AG20443 (cell line): ENCODE results near the gene TUBA1C.

Experiments used
- DNase-seq: peaks from one replicate; pipeline ENCODE4 v3.0.0; 2012; ENCODE audit warnings: low spot score, mixed read lengths

TUBA1C gene

DNA sequence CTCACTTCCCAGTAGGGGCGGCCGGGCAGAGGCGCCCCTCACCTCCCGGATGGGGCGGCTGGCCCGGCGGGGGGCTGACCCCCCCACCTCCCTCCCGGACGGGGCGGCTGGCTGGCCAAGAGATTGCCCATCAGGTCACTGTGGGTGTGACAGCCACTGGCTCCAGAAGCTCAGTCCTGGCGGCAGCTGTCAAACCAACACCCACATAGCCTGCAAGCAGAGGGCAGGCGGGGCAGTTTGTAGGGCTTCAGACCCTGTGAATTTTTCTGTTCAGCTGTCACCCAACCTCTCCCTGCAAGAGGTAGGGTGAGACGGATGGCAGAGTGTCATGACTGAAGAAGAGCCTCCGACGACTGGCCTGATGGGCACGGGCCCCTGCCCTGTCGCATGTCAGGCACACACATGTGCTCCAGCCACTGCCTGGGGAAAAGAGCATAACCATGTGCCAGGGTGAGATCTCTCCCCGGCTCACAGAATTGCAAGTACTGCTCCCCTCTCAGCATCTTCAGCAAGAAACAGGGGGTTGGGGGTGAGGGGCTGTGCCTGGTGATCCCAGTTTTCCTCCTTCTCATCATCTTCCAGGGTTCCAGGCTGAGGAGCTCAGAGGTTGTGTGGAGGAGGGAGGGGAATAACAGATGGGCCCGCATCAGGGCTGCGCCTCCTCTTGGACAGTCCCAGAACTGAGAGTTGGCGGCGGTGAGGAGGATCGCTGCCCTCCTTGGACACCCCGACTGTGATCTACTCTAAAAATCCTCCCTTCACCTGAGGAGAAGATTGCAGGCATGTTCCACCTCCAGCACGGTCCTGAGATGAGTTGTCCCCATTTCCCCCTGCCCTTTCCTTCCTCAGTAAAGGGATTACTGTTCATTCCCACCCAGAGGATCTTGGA lies 18.9 kb downstream of the TUBA1C start:
- DNase-seq: peak; percentile 12

DNA sequence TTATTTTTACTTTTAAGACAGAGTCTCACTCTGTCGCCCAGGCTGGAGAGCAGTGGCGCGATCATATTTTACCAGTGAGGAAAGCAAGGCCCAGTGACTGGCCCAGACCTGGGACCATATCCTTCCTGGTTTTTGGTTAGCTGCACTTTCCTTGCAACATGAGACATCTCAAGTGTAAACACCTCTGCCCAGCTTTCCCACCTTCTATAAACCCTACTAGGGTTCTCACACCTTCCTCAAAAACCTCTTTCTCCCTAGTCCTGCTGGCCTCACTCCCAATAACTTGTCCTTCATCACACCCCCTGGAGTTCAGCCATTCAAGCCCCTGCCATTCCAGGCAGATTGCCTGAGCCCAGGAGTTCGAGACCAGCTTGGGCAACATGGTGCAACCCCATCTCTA lies 19.8 kb downstream of the TUBA1C start:
- DNase-seq: no peak

- DNase-seq: peak; percentile 9
These were observed 23.0 kb downstream of the TUBA1C start for GRCh38 chr12:49287876-49288275.

- peak; percentile 79 for DNase-seq
These were observed 23.6 kb downstream of the TUBA1C start for GRCh38 chr12:49288412-49288853.

DNA sequence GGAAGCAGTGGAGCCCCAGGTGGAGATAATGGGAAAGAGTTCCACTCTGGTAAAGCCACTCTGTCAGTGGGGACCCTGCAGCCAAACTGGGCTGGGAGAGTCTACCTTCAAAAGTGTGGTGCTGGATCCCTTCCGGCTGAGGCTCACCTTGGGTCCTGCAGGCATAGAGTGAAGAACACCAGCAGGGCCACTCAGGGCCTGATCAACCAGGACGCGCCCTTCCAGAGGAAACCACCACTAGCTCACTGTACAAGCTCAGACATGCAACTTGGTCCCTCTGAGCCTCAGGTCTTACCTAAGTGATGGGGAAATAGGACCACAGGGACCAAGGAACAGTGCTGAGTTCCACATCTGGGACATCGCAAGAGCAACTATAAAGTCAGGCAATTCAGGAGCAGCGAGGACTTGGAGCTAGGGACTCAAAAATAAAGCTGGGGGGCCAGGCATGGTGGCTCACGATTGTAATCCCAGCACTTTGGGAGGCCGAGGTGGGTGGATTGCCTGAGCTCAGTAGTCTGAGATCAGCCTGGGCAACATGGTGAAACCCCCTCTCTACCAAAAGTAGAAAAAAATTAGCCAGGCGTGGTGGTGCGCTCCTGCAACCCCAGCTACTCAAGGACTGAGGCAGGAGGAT lies 24.2 kb downstream of the TUBA1C start:
- DNase-seq: peak; percentile 8

DNA sequence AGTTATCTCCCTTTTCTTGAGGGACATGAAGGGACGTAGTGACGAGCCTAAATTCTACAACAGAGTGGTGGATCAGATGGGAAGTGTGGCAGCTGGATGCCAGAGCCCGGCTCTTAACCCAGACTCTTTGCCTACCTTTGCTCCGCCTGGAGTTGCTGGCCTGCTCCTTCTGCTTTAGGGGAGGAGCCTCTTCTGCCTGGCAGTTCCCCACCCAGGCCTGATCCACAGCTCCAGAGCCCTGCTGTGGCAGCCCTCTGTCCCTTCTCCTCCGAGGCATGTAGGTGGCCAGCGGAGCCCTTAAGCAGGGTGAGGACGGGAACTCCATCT lies 27.8 kb downstream of the TUBA1C start:
- no peak for DNase-seq

- DNase-seq: peak; percentile 53
These were observed 28.4 kb downstream of the TUBA1C start for GRCh38 chr12:49293056-49293956.

- DNase-seq: no peak
These were observed 29.4 kb downstream of the TUBA1C start for GRCh38 chr12:49294086-49294803.

DNA sequence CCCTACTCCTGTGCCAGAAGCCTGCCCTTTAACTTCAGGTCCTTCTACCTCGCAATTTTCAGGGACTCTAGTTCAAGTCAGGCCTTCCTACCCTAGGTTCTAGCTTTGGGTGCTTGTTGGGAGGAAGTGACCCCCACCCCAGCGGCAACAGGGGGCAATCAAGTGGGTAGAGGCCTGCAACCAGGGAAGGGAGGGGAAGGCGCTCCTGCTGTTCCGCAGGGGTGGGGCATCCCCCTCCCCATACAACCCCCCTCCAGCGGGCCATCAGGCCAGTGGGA lies 29.9 kb downstream of the TUBA1C start:
- no peak for DNase-seq

GRCh38 chr12:49295082-49295936 lies 30.4 kb downstream of the TUBA1C start, which contains the start of gene PRPH:
Gene PRPH (plus strand): TSS chr12:49295147. CDS start chr12:49295201, 54 bp downstream.
- DNase-seq: peak; percentile 22

GRCh38 chr12:49296034-49296835 lies 31.4 kb downstream of the TUBA1C start:
- peak; percentile 75 for DNase-seq

GRCh38 chr12:49296836-49297694 lies 32.2 kb downstream of the TUBA1C start:
- peak; percentile 33 for DNase-seq

DNA sequence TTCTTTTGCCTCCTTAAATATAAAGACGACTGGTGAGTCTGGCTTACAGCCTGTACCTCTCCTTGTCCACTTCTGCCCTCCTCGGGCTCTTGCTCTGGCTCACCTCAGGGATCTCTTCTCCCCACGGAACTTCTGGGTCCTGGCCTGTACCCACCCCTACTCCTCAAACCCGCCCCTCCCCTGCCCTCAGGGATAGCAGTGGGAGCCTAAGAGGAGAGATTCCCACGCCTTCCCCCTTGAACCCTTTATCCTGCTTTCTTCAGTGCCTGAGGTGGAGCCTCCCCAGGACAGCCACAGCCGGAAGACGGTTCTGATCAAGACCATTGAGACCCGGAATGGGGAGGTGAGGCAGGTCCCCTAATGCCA lies 32.8 kb downstream of the TUBA1C start:
- DNase-seq: no peak

- peak; percentile 17 for DNase-seq
These were observed 33.3 kb downstream of the TUBA1C start for GRCh38 chr12:49298160-49298559.

GRCh38 chr12:49301760-49302159 lies 36.9 kb downstream of the TUBA1C start:
- no peak for DNase-seq

- peak; percentile 86 for DNase-seq
These were observed 39.3 kb downstream of the TUBA1C start for GRCh38 chr12:49304161-49304560.

DNA sequence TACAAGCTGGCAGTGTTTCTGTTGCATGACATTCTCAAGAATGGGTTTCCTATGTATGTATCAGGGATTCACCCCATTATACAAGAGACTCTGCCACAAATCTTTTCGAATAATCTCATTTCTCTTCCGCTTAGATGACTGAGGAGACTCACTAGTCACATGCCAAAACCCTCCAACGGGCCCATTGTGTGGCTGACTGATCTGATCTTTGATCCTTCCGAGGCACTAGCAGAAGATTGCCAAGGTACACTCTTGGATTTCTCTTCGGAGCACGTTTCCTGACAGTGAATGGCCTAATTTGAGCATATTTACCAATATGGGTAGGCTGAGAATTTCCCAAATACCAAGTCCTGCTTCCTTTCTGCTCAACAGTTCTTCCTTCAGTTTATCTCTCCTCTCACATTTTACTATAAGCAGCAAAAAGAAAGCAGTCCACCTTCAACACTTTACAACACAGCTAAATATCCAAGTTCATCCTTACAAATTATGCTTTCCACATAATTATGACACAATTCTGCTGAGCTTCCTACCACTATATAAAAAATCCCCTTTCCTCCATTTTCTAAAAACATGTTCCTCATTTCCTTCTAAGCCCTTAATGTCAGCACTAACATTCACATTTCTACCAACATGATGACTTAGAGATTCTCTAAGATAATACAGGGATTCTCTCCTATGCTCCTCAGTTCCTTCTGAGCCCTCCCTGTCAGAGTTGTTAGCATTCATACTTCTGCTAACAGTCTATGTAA lies 41.1 kb downstream of the TUBA1C start:
- DNase-seq: no peak

- DNase-seq: no peak
These were observed 44.5 kb downstream of the TUBA1C start for GRCh38 chr12:49309386-49309785.
